ENCODE data around the gene BPIFB4.

The BPIFB4 gene

GRCh38 chr20:33062105-33062824 is 17.2 kb upstream of the BPIFB4 start:
- DNase-seq: no peak

- no peak for DNase-seq
These were observed 16.7 kb upstream of the BPIFB4 start for GRCh38 chr20:33062825-33063149.

- no peak for DNase-seq
These were observed 16.2 kb upstream of the BPIFB4 start for GRCh38 chr20:33063271-33063670.

GRCh38 chr20:33064572-33065287 is 14.7 kb upstream of the BPIFB4 start:
- no peak for DNase-seq

GRCh38 chr20:33065785-33066184 is 13.7 kb upstream of the BPIFB4 start:
- DNase-seq: no peak

GRCh38 chr20:33067806-33068205 is 11.6 kb upstream of the BPIFB4 start:
- DNase-seq: no peak

GRCh38 chr20:33068251-33068939 is 11.0 kb upstream of the BPIFB4 start:
- no peak for DNase-seq

- no peak for DNase-seq
These were observed 9.8 kb upstream of the BPIFB4 start for GRCh38 chr20:33069673-33070072.

GRCh38 chr20:33070111-33071053 is 9.1 kb upstream of the BPIFB4 start:
- no peak for DNase-seq

- no peak for DNase-seq
These were observed 8.2 kb upstream of the BPIFB4 start for GRCh38 chr20:33071198-33071597.

GRCh38 chr20:33072362-33072761 is 7.1 kb upstream of the BPIFB4 start:
- no peak for DNase-seq

GRCh38 chr20:33072813-33073212 is 6.6 kb upstream of the BPIFB4 start:
- DNase-seq: no peak

- DNase-seq: no peak
These were observed 4.8 kb upstream of the BPIFB4 start for GRCh38 chr20:33074675-33075074.

- DNase-seq: no peak
These were observed 4.2 kb upstream of the BPIFB4 start for GRCh38 chr20:33075281-33075680.

GRCh38 chr20:33076662-33077372 is 2.6 kb upstream of the BPIFB4 start:
- no peak for DNase-seq

- no peak for DNase-seq
These were observed 2.1 kb downstream of the BPIFB4 start for GRCh38 chr20:33081411-33082154.

- DNase-seq: no peak
These were observed 3.1 kb downstream of the BPIFB4 start for GRCh38 chr20:33082546-33082945.

- no peak for DNase-seq
These were observed 4.3 kb downstream of the BPIFB4 start for GRCh38 chr20:33083544-33084340.

- DNase-seq: no peak
These were observed 5.3 kb downstream of the BPIFB4 start for GRCh38 chr20:33084722-33085121.

- DNase-seq: no peak
These were observed 6.7 kb downstream of the BPIFB4 start for GRCh38 chr20:33086052-33086722.

Measured in HCEC 1CT (cell line).